HFFc6 (cell line): ENCODE data around the gene SYNE2. TPM values are rescaled to one million over a fixed set of nuclear protein-coding genes. Genes with fewer than 3 reads are reported as not detected.

Source experiments
- DNase-seq: peaks from one replicate; pipeline ENCODE4 v3.0.0-alpha.2; 2018
- H3K27ac Mint-ChIP-seq: 2 replicates; pipeline ENCODE4 v1.8.0; 2020; ENCODE audit warnings: mild to moderate bottlenecking, mixed read lengths
- H3K27me3 Mint-ChIP-seq: 2 replicates; pipeline ENCODE4 v1.8.0; 2021; ENCODE audit warnings: mild to moderate bottlenecking, moderate library complexity, mixed read lengths; ENCODE audit not compliant: insufficient read depth
- H3K36me3 Mint-ChIP-seq: 2 replicates; pipeline ENCODE4 v1.8.0; 2021; ENCODE audit warnings: low read depth, mixed read lengths
- H3K4me1 Mint-ChIP-seq: 2 replicates; pipeline ENCODE4 v1.8.0; 2020; ENCODE audit warnings: low read depth, mixed read lengths
- H3K4me3 Mint-ChIP-seq: 2 replicates; pipeline ENCODE4 v1.8.0; 2020; ENCODE audit warnings: mild to moderate bottlenecking, moderate library complexity, mixed read lengths
- H3K9me3 Mint-ChIP-seq: 2 replicates; pipeline ENCODE4 v1.8.0; 2020; ENCODE audit warnings: mild to moderate bottlenecking, mixed read lengths
- total RNA-seq, 6 experiments: library from RNA; stranded (reverse); fragmentation: NEBNext Ultra II Directional; extraction: Animal tissue kit (Norgen Biotek cat#: 25700); gene quantifications; 2 replicates in 1 of 6; 3 replicates in 5 of 6; pipeline ENCODE4 v1.2.3, GENCODE V29; 2021
- TF ChIP-seq, protein P1 (sequence below): fragments of 200-600 bp; sonication (generic); IDR thresholded peaks from 2 replicates; pipeline ENCODE4 v1.5.0; 2021; ENCODE audit warnings: antibody characterized with exemption, mild to moderate bottlenecking

The SYNE2 gene
- total RNA-seq, 6 experiments from 2014 or later, result 2.9 to 6.6 (median 6.2) TPM

DNA sequence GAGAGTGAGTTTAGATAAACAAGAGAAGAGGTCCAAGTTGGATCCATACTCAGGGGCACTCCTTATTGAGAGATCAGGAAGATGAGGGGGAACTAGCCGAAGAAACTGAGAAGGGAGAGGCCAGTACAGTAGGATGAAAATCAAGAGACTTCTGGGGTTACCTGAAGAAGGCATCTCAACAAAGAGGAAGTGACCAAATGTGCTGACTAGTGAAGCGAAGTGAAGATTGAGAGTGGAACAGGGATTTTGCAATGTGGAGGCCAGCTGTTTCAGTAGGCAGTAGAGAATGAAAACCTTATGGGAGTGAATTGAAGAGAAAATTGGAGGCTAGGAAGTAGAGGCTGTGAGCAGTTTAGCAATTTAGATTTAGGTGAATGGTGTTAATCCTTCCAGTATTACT lies 153.0 kb downstream of the SYNE2 start:
- no peak overlapping the region for H3K27ac Mint-ChIP-seq

GRCh38 chr14:64008016-64008415 lies 155.2 kb downstream of the SYNE2 start:
- Mint-ChIP-seq H3K4me1 (no peaks in the 10 kb centered on the region), H3K27me3 (no peaks in the 10 kb centered on the region), H3K9me3 (no peaks in the 10 kb centered on the region), H3K36me3 (no peaks in the 10 kb centered on the region), H3K4me3 (no peak overlapping the region), H3K27ac (no peak overlapping the region)
- TF ChIP-seq, protein P1, sequence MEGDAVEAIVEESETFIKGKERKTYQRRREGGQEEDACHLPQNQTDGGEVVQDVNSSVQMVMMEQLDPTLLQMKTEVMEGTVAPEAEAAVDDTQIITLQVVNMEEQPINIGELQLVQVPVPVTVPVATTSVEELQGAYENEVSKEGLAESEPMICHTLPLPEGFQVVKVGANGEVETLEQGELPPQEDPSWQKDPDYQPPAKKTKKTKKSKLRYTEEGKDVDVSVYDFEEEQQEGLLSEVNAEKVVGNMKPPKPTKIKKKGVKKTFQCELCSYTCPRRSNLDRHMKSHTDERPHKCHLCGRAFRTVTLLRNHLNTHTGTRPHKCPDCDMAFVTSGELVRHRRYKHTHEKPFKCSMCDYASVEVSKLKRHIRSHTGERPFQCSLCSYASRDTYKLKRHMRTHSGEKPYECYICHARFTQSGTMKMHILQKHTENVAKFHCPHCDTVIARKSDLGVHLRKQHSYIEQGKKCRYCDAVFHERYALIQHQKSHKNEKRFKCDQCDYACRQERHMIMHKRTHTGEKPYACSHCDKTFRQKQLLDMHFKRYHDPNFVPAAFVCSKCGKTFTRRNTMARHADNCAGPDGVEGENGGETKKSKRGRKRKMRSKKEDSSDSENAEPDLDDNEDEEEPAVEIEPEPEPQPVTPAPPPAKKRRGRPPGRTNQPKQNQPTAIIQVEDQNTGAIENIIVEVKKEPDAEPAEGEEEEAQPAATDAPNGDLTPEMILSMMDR, result no peak
- DNase-seq, result no peak

More for the DNA sequence above, 153.0 kb downstream of the SYNE2 start:
- Mint-ChIP-seq H3K4me3 (no peak overlapping the region), H3K27me3 (no peaks in the 10 kb centered on the region), H3K4me1 (no peaks in the 10 kb centered on the region), H3K9me3 (no peaks in the 10 kb centered on the region), H3K36me3 (no peaks in the 10 kb centered on the region)
- TF ChIP-seq, protein P1, result no peak
- DNase-seq, result no peak

GRCh38 chr14:64012003-64012402 lies 159.2 kb downstream of the SYNE2 start:
- no peak overlapping the region for H3K4me3 Mint-ChIP-seq
- no peaks in the 10 kb centered on the region for H3K4me1 Mint-ChIP-seq
- H3K27ac Mint-ChIP-seq, result no peak overlapping the region
- TF ChIP-seq, protein P1, result no peak
- DNase-seq, result no peak
- H3K9me3 Mint-ChIP-seq, result no peaks in the 10 kb centered on the region
- H3K27me3 Mint-ChIP-seq, result no peaks in the 10 kb centered on the region
- H3K36me3 Mint-ChIP-seq, result no peaks in the 10 kb centered on the region

DNA sequence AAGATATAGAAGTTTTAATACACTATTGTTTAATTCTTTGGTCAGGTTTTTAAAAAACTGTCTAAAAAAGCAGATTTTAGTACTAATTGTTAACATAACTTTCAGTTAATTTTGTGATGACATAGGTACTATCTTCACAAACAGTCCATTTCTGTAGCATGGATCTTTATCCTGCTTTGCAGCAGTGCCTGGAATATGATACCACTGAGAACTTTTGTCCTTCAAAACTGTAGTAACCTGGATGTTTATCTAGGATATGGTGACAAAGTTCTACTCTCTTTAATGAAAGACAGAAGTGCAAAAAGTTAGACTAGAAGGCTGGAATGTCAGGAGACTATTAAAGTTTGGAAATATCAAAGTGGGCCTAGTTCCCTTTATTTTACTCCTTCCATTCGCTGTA lies 159.9 kb downstream of the SYNE2 start:
- DNase-seq, result no peak
- no peaks in the 10 kb centered on the region for H3K9me3 Mint-ChIP-seq
- H3K36me3 Mint-ChIP-seq, result no peaks in the 10 kb centered on the region
- H3K4me1 Mint-ChIP-seq, result no peaks in the 10 kb centered on the region
- H3K27me3 Mint-ChIP-seq, result no peaks in the 10 kb centered on the region
- H3K4me3 Mint-ChIP-seq, result no peak overlapping the region
- TF ChIP-seq, protein P1, result no peak
- no peak overlapping the region for H3K27ac Mint-ChIP-seq

DNA sequence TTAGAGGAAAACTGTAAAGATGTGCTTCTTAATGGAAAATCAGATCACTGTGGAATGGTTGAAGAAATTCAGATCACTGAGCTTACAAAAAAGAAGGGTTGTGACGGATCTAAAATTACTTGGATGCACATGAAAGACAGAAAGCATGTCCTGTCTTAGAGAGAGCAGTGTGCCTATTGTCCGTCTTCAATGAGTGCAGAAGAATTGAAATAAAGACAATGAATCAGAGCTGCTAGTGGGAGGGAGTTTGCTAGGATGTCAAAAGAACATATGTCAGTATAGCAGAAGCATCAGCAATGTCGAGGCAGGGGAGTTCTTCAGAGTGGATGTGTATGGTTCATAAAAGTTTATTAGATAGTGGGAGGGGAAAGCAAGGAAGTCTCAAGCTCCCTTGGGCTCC lies 172.7 kb downstream of the SYNE2 start:
- Mint-ChIP-seq H3K36me3 (peaks cover 5% of the 10 kb centered on the region; the same call in 1 of the 2 replicates), H3K9me3 (no peaks in the 10 kb centered on the region), H3K27me3 (no peaks in the 10 kb centered on the region), H3K27ac (no peak overlapping the region), H3K4me1 (no peaks in the 10 kb centered on the region), H3K4me3 (no peak overlapping the region)
- DNase-seq, result no peak
- TF ChIP-seq, protein P1, result no peak

- H3K27ac Mint-ChIP-seq, result no peak overlapping the region
- no peaks in the 10 kb centered on the region; the same call in 1 of the 2 replicates for H3K27me3 Mint-ChIP-seq
- no peaks in the 10 kb centered on the region for H3K9me3 Mint-ChIP-seq
- no peaks in the 10 kb centered on the region for H3K4me1 Mint-ChIP-seq
- TF ChIP-seq, protein P1, result no peak
- no peak for DNase-seq
- peaks cover 5% of the 10 kb centered on the region; the same call in 1 of the 2 replicates for H3K36me3 Mint-ChIP-seq
- H3K4me3 Mint-ChIP-seq, result no peak overlapping the region
Measured at GRCh38 chr14:64026600-64026999, 173.8 kb downstream of the SYNE2 start.
